Kidney capillary endothelial cell (primary cell): Measurements from ENCODE around the gene EIF3M.
A peak's percentile ranks its signal among the peaks of the same experiment; 100 is the strongest.

Experiments used
- DNase-seq: peaks from one replicate; pipeline ENCODE4 v3.0.0-alpha.2; 2018; ENCODE audit warnings: low spot score

The EIF3M gene

DNA sequence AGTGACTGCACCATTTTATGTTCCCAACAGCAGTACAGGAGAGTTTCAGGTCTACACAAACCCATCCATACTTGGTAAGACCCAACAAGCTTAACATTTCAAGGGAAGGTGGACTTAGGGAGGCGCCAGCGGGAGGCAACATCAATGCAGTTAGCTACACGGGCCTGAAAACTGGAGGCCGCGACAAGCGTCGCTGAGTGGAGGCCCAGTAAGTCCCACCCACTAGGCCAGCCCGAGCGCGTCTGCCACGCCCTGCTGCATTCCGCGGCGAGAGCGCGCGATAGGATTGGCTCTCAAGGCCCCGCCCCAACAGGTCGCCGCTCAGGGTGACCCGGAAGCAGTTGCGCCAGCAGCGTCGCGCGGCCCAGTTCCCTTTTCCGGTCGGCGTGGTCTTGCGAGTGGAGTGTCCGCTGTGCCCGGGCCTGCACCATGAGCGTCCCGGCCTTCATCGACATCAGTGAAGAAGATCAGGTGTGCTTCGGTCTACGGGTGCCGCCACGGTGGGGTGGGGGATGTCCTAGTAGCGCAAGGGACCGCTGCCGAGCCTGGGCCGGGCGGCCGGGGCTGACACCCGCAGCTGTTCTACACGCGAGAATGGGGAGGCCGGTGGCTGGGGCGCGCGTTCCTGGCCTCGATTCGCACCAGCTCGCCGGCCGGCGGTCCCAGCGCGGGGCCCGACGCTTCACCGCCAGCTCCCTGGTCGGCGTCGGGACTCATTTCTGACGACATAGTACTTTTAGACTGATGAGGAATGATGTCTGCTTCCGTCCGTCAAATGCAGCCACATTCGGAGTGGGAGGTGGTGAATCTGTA is at the start of gene EIF3M:
EIF3M (plus strand) TSS at position 373 of the 813 bp plus-strand sequence; CDS start at position 430, 57 bp downstream.
- peak; percentile 95 for DNase-seq

GRCh38 chr11:32538804-32539203 is 44.8 kb upstream of the EIF3M start:
- DNase-seq = no peak

GRCh38 chr11:32549611-32550187 is 33.9 kb upstream of the EIF3M start:
- DNase-seq = no peak

DNA sequence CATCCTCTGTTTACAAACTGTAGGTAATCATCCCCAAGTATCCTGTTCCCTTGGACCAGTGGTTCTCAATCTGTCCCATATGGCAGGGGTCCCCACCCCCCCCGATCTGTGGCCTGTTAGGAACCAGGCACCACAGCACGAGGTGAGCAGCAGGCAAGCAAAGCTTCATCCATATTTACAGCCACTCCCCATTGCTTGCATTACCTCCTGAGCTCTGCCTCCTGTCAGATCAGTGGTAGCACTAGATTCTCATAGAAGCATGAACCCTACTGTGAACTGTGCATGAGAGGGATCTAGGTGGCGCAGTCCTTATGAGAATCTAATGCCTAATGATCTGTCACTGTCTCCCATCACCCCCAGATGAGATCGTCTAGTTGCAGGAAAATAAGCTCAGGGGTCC is 33.4 kb upstream of the EIF3M start:
- no peak for DNase-seq

GRCh38 chr11:32555091-32555490 is 28.5 kb upstream of the EIF3M start:
- DNase-seq = no peak

DNA sequence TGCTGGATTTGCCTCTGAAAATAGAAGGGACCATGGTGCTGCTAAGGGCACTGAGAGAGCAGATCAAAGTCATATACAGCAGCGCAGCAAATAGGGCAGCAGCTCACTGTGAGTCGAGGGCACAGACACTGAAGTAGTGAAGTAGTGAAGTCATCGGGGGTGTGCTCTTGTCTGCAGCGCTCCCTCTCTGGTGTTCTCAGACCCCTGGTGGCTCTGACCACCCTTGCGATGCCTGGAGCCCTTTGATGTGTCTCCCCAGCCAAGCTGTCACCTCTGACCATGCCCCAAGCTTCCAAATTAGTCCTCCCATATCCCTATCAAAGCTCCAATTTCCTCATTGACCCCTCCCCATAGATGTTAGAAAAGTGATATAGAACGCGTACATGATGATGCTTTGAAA is 27.7 kb upstream of the EIF3M start:
- no peak for DNase-seq

GRCh38 chr11:32561835-32562234 is 21.8 kb upstream of the EIF3M start:
- DNase-seq = no peak

DNA sequence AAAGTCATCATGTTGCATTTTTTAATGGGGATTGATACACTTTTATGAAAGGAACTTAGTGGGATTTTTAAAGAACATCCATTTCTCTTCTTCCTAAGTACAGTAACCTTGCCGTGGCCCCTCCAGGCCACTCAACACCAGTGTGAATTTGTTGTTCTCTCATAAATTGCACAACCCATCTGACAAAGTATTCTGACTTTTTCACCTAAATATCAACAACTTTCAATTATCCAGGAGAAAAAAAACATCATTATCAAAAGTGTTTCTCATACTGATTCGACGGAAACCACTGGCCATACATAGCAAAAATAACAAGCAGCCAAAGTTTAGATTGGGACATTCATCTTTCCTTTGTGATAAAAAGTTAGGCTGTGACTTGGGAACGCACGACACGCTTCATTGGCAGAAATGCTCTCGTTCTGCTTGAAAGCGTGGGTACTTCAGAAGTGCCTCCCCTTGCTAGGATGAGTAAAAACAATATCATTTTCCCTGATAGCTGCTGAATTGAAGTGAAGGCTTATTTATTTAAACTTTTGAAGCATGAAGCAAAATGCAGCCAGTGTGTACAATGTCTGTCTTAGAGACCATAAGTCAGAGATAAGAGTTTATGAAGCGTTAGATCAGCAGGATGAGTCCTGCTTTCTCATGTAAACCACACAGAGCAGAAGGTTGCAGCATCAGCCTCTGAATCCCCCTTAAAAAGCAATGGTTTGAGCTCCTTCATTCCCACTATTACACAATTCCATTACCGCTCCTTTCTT is 20.6 kb upstream of the EIF3M start:
- DNase-seq = no peak

DNA sequence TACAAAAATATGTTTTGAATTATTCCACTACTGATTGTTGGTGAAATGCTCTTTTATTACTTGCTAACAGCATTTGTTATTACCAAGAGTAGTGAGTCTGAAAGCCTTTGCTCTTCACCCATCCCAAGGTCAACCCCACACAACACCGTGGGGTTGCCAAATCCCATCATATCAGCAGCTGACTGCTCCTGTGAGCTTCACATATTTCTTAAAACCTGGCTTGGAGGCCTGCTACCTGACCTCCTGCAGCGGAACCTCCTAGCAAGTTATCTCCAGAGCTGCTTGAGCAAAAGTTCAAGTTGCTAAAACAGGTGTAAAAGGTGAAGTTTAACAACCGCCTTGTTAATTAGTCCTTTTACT is 20.1 kb upstream of the EIF3M start:
- no peak for DNase-seq

DNA sequence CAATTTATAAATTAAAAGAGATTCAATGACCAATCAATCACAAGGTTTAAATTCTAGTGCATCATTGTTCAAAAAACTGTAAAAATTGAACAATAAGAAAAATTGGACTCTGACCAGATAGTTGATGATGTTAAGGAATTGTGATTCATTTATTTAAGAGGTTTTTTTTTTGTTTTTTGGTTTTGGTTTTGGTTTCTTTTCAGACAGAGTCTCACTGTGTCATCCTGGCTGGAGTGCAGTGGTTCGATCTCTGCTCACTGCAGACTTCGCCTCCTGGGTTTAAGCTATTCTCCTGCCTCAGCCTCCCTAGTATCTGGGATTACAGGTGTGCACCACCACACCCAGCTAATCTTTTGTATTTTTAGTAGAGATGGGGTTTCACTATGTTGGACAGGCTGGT is 17.1 kb upstream of the EIF3M start:
- DNase-seq = no peak

DNA sequence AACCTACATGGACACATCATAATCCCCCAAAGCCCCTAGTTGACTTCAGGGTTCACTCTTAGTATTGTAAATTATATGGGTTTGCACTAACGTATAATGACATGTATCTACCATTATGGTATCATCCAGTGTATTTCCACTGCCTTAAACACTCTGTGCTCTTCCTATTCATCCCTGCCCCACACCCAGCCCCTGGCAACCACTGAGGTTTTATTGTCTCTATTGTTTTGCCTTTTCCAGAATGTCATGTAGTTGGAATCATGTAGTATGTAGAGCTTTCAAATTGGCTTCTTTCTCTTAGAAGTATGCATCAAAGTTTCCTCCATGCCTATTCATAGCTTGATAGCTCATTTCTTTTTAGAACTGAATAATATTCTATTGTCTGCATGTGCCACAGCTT is 16.5 kb upstream of the EIF3M start:
- no peak for DNase-seq

DNA sequence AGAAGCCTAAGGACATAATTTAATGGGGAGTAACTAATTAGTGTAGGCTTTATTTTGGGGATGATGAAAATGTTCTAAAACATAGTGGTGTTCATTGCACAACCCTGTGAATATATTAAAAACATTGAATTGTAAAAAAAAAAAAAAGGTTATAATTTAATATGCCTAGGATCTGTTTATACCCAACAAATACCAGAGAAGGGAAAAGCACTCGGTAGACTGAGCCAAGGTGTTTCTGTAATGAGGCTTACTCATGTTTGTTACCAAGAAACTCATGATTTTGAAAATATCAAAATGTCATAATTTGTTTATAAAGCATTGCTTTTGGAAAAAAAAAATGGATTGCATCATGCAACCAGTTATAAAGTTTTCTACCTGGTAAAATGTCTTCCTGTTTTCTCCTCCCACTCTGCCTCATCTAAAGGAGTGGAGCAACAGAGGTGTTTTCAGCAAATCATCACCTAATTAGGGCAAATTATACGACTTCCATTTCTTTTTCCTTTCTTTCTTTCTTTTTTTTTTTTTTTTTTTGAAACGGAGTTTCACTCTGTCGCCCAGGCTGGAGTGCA is 14.2 kb upstream of the EIF3M start:
- DNase-seq = no peak

DNA sequence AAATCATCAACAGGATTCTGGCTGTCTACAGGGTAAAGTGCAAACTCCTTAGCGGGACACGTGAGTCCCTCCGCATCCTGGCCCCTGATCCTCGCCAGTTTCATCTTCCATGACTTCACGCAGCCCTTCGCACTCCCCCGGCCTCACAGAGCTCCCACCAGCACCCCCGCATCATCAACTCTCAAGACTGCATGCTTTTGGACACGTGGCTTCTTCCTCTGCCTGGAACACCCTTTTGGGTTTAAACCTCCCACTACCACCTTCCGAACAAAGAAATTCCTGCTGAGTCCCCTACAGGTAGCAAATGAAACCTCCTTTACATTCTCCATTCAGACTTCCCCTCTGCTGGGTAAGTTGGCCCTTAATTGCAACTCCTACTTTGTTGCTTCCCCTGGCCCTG is 12.6 kb upstream of the EIF3M start:
- no peak for DNase-seq

GRCh38 chr11:32573228-32573627 is 10.4 kb upstream of the EIF3M start:
- no peak for DNase-seq

GRCh38 chr11:32574421-32574820 is 9.2 kb upstream of the EIF3M start:
- no peak for DNase-seq

GRCh38 chr11:32575070-32575469 is 8.6 kb upstream of the EIF3M start:
- DNase-seq = no peak

DNA sequence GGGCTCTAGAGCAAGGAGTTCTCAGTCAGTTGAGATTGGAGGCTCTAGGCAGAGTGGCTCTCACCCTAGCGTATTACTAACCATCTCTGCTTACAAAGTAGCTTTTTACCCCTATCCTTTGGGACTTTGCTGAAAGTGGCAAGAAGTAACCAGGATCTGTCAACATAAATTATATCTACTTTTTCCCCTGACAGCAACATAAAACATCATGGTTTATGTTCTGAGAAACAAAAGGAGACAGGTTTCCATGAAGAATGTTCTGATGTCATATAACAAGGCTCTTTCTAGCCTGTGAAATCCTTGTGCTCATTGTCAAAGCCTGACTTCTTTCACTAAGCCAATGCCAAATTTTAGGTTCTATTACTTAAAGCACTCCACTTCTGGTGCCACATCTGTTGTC is 7.2 kb upstream of the EIF3M start:
- no peak for DNase-seq

DNA sequence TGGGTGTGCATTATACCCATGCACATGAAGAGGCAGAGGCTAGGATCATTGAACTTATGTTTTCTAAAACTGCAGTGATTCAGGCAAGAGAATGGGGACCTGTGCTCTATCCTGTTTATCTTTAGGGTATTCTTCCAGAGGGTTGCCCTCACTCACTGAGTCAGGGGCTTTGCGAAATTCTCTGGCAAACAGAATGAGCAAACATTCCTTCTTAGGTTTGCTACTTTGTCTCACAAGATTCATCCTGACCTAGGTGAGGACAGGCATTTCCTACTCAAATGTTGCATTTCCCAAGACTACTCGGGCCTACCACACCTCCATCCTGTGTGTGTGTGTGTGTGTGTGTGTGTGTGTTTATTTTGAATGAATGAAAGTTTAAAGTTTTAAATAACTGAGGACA is 2.7 kb upstream of the EIF3M start:
- DNase-seq = no peak

DNA sequence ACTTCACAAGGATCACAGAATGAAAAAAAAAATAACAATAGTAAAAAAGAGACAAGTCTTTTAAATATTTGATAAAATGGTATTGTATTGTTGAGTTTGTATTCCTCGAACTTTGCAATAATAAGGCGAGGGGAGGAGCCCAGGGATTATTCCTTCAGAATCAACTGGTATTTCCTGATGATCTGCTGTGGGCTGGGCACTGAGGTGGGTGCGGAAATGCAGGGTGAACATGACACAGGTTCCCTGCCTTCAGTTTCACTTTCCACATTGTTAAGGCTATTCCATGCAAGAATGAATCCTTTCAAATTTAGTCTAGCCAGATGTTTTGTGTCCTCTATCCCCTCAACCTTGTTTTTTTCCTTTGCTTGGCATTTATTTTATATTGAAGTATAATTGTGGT is 2.1 kb upstream of the EIF3M start:
- DNase-seq = no peak

DNA sequence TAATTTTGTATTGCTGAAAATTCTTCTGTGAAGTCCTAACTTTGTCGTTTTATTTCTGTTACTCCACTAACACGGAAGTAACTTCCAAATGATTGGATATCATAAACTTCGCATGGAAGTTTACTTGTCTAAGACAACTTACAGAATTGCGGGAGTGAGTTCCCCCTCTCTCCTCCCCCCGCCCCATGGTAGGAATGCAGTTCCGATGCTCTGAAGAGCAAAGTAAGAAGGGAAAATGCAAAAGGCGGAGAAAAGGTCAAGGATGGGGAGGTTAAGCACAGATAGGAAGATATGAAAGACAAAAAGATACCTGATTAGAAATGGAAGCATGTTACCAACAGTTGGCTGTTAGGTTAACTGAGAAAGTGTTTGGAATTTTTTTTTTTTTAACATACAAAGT is 1.3 kb downstream of the EIF3M start:
- DNase-seq = no peak

DNA sequence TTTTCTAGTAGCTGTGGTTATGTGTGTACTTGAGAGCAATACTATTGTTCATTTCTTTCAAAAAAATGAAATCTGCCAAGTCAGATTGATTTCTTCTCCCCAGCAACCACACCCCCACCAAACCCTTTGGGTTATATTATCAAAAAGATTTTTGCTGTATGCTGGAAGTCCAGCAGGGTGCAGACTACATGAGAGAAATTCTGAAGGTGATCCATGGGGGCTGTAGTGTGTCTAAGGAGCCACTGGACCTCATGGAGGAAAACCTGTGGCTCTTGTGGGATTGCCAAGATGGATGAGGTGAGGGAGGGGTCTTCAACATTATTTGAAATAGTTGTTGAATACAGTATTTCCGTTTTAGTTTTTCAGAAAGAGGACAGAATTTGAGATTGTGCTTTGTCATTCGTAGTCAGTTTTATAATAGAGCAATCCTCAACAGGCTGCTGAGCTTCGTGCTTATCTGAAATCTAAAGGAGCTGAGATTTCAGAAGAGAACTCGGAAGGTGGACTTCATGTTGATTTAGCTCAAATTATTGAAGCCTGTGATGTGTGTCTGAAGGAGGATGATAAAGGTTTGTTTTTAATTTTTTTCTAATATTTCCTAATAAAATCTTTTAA is 3.1 kb downstream of the EIF3M start:
- DNase-seq = peak; percentile 26

DNA sequence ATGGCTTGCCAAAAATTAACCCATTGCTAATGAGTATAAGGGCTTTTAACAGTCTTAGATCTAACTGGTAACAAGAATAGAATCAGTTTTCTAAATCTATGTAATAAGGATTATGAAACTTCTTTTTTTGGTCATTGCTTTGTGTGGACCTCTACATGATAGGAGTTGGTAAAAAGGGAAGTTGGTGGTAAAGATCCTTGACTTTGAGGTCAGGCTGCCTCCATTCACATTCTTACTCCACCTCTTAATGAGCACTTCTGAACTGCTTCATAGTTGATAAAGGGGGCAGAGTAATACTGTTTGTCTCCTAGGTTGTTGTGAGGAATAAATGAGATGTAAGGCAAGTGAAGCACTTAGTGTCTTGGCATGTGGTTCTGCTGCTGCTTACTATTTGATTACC is 10.6 kb downstream of the EIF3M start:
- DNase-seq = no peak
